Peyer's patch (tissue), 4 donors: ENCODE results near the gene ARHGAP36.

ENCODE experiments used
- CTCF ChIP-seq, 6 experiments: fragments of 450-650 bp in 4 of 6; fragments of 200-600 bp in 2 of 6; sonication (generic) in 1 of 6; IDR thresholded peaks; one replicate each; pipeline ENCODE4 v1.5.1; 2017 to 2019; ENCODE audit warnings: antibody characterized with exemption in 6 of 6, mild to moderate bottlenecking in 3 of 6, moderate library complexity in 1 of 6
- POLR2A ChIP-seq, 2 donors: fragments of 450-650 bp; IDR thresholded peaks; one replicate each; pipeline ENCODE4 v1.5.1; 2017; ENCODE audit warnings: antibody characterized with exemption in 2 of 2, mild to moderate bottlenecking in 2 of 2, moderate library complexity in 2 of 2

- TF ChIP-seq POLR2A (IDR thresholded peaks at IDR 0.05) (no peak), CTCF (IDR thresholded peaks at IDR 0.05) (no peak)
Observed at GRCh38 chrX:131040781-131041180, 17.4 kb upstream of the ARHGAP36 start.
